Epithelial cell of esophagus (primary cell): Measurements from ENCODE around the gene CHN2.

ENCODE experiments used
- DNase-seq: peaks from one replicate; pipeline ENCODE4 v3.0.0; 2010; ENCODE audit warnings: low read depth
- H3K4me3 ChIP-seq: 2 replicates; pipeline ENCODE4 v1.5.1; 2011; ENCODE audit warnings: mild to moderate bottlenecking, low read length, control low read depth
- TF ChIP-seq, protein P1 (sequence below): IDR thresholded peaks from 2 replicates; pipeline ENCODE4 v1.5.1; 2011; ENCODE audit warnings: low read depth, mild to moderate bottlenecking, low read length, control low read depth, inconsistent platforms; ENCODE audit not compliant: insufficient read depth; ENCODE audit errors: missing control alignments

CHN2 gene

DNA sequence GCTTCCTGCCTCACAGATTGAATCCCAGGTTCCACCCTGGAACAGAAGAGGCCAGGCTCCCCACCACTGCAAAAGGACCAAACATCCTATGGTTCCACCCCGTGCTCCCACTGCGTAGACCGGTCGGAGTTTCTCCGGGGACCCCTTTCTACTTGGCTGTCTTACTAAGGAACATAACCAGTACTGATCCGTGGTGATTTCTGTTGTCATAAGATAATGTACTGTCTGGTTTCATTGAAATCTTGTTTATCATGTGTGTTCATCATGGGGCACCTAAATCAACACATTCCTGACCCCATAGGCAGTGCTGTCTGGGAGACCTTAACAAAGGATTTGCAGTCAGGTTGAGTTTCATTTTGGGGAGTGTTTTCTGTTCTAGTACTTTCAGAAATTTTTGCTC is 104.5 kb downstream of the CHN2 start:
- TF ChIP-seq, protein P1, sequence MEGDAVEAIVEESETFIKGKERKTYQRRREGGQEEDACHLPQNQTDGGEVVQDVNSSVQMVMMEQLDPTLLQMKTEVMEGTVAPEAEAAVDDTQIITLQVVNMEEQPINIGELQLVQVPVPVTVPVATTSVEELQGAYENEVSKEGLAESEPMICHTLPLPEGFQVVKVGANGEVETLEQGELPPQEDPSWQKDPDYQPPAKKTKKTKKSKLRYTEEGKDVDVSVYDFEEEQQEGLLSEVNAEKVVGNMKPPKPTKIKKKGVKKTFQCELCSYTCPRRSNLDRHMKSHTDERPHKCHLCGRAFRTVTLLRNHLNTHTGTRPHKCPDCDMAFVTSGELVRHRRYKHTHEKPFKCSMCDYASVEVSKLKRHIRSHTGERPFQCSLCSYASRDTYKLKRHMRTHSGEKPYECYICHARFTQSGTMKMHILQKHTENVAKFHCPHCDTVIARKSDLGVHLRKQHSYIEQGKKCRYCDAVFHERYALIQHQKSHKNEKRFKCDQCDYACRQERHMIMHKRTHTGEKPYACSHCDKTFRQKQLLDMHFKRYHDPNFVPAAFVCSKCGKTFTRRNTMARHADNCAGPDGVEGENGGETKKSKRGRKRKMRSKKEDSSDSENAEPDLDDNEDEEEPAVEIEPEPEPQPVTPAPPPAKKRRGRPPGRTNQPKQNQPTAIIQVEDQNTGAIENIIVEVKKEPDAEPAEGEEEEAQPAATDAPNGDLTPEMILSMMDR = no peak
- H3K4me3 ChIP-seq = no peak overlapping the region
- DNase-seq = no peak

GRCh38 chr7:29300026-29300480 is 105.5 kb downstream of the CHN2 start:
- H3K4me3 ChIP-seq = no peak overlapping the region
- TF ChIP-seq, protein P1 = no peak
- peak; percentile 48 for DNase-seq

DNA sequence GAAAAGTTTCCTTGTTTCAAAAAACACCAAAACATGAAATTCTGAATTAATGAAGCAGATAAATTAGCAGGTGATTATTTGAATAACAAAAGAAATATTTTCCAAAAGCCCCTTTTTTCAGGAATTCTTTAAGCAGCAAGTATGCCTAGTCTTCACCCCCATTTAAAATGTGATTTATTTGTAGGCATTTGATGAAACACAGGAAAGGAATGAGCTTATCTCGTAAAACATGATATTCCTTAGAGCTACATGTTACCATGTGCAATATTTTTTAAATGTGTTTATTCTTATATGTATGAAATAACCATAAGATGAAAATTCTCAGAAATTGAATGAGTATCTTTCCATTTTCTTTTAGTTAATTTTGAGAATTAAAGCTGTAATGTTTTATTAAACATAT is 106.1 kb downstream of the CHN2 start:
- no peak overlapping the region for H3K4me3 ChIP-seq
- DNase-seq = no peak
- TF ChIP-seq, protein P1 = no peak

GRCh38 chr7:29302666-29303395 is 108.3 kb downstream of the CHN2 start:
- no peak for DNase-seq
- TF ChIP-seq, protein P1 = no peak
- H3K4me3 ChIP-seq = no peak overlapping the region

DNA sequence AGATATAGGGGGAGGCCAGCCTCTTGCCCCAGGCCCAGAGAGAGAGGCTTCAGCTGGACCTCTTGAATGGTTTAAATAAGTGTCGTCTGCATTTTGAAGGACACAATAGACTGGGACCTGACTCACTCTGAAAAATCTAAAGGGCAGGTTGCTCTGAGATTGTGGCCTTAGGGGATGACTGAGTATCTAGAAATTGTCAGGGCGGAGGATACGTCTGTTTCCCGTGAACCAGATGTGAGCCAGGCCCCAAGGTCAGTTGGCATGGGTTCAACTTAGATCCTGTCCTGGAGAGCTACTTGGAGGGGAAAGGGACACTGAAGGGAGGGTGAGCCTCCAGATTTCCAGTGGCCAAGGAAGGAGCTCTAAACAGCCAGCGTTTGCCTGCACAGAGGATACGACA is 110.2 kb downstream of the CHN2 start:
- TF ChIP-seq, protein P1 = no peak
- no peak overlapping the region for H3K4me3 ChIP-seq
- peak; percentile 43 for DNase-seq

- no peak for DNase-seq
- TF ChIP-seq, protein P1 = no peak
- H3K4me3 ChIP-seq = no peak overlapping the region
These were observed 111.9 kb downstream of the CHN2 start for GRCh38 chr7:29306319-29306991.
